Measurements from ENCODE around the gene XYLT2. TPM values are rescaled to one million over a fixed set of nuclear protein-coding genes. Genes with fewer than 3 reads are reported as not detected.

Gene XYLT2
- total RNA-seq, 1 experiment from 2014 or later: 39.7 TPM

- TF ChIP-seq, protein P1, sequence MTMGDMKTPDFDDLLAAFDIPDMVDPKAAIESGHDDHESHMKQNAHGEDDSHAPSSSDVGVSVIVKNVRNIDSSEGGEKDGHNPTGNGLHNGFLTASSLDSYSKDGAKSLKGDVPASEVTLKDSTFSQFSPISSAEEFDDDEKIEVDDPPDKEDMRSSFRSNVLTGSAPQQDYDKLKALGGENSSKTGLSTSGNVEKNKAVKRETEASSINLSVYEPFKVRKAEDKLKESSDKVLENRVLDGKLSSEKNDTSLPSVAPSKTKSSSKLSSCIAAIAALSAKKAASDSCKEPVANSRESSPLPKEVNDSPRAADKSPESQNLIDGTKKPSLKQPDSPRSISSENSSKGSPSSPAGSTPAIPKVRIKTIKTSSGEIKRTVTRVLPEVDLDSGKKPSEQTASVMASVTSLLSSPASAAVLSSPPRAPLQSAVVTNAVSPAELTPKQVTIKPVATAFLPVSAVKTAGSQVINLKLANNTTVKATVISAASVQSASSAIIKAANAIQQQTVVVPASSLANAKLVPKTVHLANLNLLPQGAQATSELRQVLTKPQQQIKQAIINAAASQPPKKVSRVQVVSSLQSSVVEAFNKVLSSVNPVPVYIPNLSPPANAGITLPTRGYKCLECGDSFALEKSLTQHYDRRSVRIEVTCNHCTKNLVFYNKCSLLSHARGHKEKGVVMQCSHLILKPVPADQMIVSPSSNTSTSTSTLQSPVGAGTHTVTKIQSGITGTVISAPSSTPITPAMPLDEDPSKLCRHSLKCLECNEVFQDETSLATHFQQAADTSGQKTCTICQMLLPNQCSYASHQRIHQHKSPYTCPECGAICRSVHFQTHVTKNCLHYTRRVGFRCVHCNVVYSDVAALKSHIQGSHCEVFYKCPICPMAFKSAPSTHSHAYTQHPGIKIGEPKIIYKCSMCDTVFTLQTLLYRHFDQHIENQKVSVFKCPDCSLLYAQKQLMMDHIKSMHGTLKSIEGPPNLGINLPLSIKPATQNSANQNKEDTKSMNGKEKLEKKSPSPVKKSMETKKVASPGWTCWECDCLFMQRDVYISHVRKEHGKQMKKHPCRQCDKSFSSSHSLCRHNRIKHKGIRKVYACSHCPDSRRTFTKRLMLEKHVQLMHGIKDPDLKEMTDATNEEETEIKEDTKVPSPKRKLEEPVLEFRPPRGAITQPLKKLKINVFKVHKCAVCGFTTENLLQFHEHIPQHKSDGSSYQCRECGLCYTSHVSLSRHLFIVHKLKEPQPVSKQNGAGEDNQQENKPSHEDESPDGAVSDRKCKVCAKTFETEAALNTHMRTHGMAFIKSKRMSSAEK (CRISPR knock-in tag; IDR thresholded peaks at IDR 0.05; ENCODE audit: borderline replicate concordance): no peak
Measured at GRCh38 chr17:50310455-50311111, 35.3 kb upstream of the XYLT2 start (continued).

DNA sequence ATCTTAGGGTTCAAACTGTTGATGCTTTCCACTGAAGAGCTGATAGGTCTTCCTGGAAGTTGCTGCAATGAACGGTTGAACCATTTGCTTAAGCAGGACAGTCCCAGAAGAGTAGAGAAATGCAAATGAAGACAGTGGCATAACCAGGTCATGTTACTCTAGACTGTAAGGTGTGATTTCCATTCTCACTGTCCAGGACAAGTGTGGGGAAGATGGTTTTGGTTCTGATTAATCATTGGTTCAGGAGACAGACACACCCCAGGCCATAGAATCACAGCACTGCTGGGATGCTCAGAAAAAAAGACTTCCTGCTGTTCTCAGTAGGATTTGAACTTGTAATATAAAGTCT, 34.8 kb upstream of the XYLT2 start:
- no peak overlapping the region for H3K27ac Mint-ChIP-seq
- peaks cover 3% of the 10 kb centered on the region; the same call in 1 of the 2 replicates for H3K36me3 Mint-ChIP-seq
- H3K4me3 Mint-ChIP-seq: no peak overlapping the region
- ChIA-PET CTCF (interaction anchor here (1.0 to 1.4 kb wide), 4 partner anchors 38 to 223 kb away, joined by 3 to 5 read pairs (median 4); no protein-coding TSS in a partner anchor), POLR2A (no interaction called here)
- peaks cover 15% of the 10 kb centered on the region for H3K9me3 Mint-ChIP-seq
- DNase-seq (ENCODE audit: low spot score) (no peak), ATAC-seq (no peak)
- peaks cover 14% of the 10 kb centered on the region for H3K27me3 Mint-ChIP-seq (ENCODE audit: low read depth)
- peaks cover 25% of the 10 kb centered on the region for H3K4me1 Mint-ChIP-seq
- TF ChIP-seq JAZF1 (CRISPR knock-in tag; IDR thresholded peaks at IDR 0.05) (no peak), ZNF232 (CRISPR knock-in tag; IDR thresholded peaks at IDR 0.05) (no peak), ETV6 (CRISPR knock-in tag; IDR thresholded peaks at IDR 0.05) (no peak), ZBTB43 (CRISPR knock-in tag; IDR thresholded peaks at IDR 0.05) (no peak), ZNF263 (CRISPR knock-in tag; IDR thresholded peaks at IDR 0.05; ENCODE audit: low read depth) (no peak), RELA (CRISPR knock-in tag; IDR thresholded peaks at IDR 0.05; ENCODE audit: borderline replicate concordance) (no peak), JUN (CRISPR knock-in tag; IDR thresholded peaks at IDR 0.05) (no peak), ATF3 (CRISPR knock-in tag; conservative IDR thresholded peaks at IDR 0.05) (no peak), OVOL2 (CRISPR knock-in tag; IDR thresholded peaks at IDR 0.05; ENCODE audit: borderline replicate concordance) (no peak), FOXP1 (CRISPR knock-in tag; IDR thresholded peaks at IDR 0.05; ENCODE audit: borderline replicate concordance) (no peak), PREB (CRISPR knock-in tag; IDR thresholded peaks at IDR 0.05; ENCODE audit: borderline replicate concordance) (no peak), SP1 (CRISPR knock-in tag; conservative IDR thresholded peaks at IDR 0.05) (no peak), ZNF219 (CRISPR knock-in tag; IDR thresholded peaks at IDR 0.05; ENCODE audit: borderline replicate concordance) (no peak), CREB1 (CRISPR knock-in tag; IDR thresholded peaks at IDR 0.05) (no peak), TEAD4 (CRISPR knock-in tag; IDR thresholded peaks at IDR 0.05) (no peak), PRDM15 (CRISPR knock-in tag; IDR thresholded peaks at IDR 0.05) (no peak), GTF2I (CRISPR knock-in tag; conservative IDR thresholded peaks at IDR 0.05) (no peak), E2F4 (CRISPR knock-in tag; IDR thresholded peaks at IDR 0.05; ENCODE audit: borderline replicate concordance, low read depth) (no peak), PRRX2 (CRISPR knock-in tag; IDR thresholded peaks at IDR 0.05) (no peak)
